SJSA1 (cell line): ENCODE data around the gene LRRC72. TPM values are rescaled to one million over a fixed set of nuclear protein-coding genes. Genes with fewer than 3 reads are reported as not detected.

Experiments used
- DNase-seq, 2 experiments: peaks; one replicate each; pipeline ENCODE4 v3.0.0-alpha.2; 2015 to 2020; ENCODE audit warnings: low spot score in 2 of 2, low read depth in 1 of 2
- H3K27ac ChIP-seq: fragments of 250-450 bp; sonication (Bioruptor Pico); 2 replicates; pipeline ENCODE4 v1.5.1; 2020; ENCODE audit warnings: mild to moderate bottlenecking, moderate library complexity
- H3K27me3 ChIP-seq: fragments of 250-450 bp; sonication (Bioruptor Pico); replicated peaks from 2 replicates; pipeline ENCODE4 v1.5.1; 2020; ENCODE audit warnings: mild to moderate bottlenecking, moderate library complexity
- H3K36me3 ChIP-seq: fragments of 250-450 bp; sonication (Bioruptor Pico); 2 replicates; pipeline ENCODE4 v1.5.1; 2020; ENCODE audit warnings: mild to moderate bottlenecking
- H3K4me1 ChIP-seq: fragments of 250-450 bp; sonication (Bioruptor Pico); replicated peaks from 2 replicates; pipeline ENCODE4 v1.6.1; 2021; ENCODE audit warnings: mild to moderate bottlenecking
- H3K4me3 ChIP-seq: fragments of 250-450 bp; sonication (Bioruptor Pico); 2 replicates; pipeline ENCODE4 v1.5.1; 2020; ENCODE audit warnings: mild to moderate bottlenecking
- H3K9me3 ChIP-seq: fragments of 250-450 bp; sonication (Bioruptor Pico); replicated peaks from 2 replicates; pipeline ENCODE4 v1.5.1; 2020; ENCODE audit warnings: mild to moderate bottlenecking
- total RNA-seq: library from RNA; depleted of rRNA; stranded (reverse); fragments of >200 nt; shearing (Covaris generic); gene quantifications from 2 replicates; pipeline ENCODE4 v1.2.3, GENCODE V29; 2014

LRRC72 gene
- total RNA-seq, 1 experiment from 2014 or later: not detected

DNA sequence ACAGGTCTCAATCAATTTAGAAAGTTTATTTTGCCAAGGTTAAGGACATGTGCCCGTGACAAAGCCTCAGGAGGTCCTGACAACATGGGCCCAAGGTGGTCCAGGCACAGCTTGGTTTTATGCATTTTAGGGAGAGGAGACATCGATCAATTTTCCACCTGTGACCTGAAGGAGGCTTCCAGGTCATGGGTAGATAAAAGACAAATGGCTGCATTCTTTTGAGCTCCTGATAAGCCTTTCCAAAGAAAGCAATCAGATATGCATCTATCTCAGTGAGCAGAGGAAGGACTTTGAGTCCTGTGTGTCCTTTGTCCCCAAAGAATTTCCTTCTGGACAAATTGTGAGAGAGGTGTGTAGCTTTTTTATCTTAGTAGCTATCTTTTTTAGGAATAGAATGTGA lies 15.8 kb downstream of the LRRC72 start:
- no peak overlapping the region for H3K27ac ChIP-seq
- H3K27me3 ChIP-seq: no peaks in the 10 kb centered on the region
- no peak overlapping the region for H3K4me3 ChIP-seq
- H3K9me3 ChIP-seq: no peaks in the 10 kb centered on the region; the same call in 1 of the 2 replicates
- no peaks in the 10 kb centered on the region for H3K36me3 ChIP-seq
- peaks cover 11% of the 10 kb centered on the region for H3K4me1 ChIP-seq
- DNase-seq: no peak

- no peaks in the 10 kb centered on the region for H3K9me3 ChIP-seq
- H3K27ac ChIP-seq: no peak overlapping the region
- no peaks in the 10 kb centered on the region for H3K36me3 ChIP-seq
- peaks cover 11% of the 10 kb centered on the region for H3K4me1 ChIP-seq
- no peak overlapping the region for H3K4me3 ChIP-seq
- H3K27me3 ChIP-seq: no peaks in the 10 kb centered on the region
- DNase-seq: peak in 1 of 2 experiments; percentile 16
Observed at GRCh38 chr7:16543456-16543855, 16.8 kb downstream of the LRRC72 start.

- H3K9me3 ChIP-seq: no peaks in the 10 kb centered on the region
- no peak overlapping the region for H3K27ac ChIP-seq
- no peaks in the 10 kb centered on the region for H3K27me3 ChIP-seq
- no peak overlapping the region for H3K4me3 ChIP-seq
- peaks cover 11% of the 10 kb centered on the region for H3K4me1 ChIP-seq
- H3K36me3 ChIP-seq: no peaks in the 10 kb centered on the region
- no peak for DNase-seq
Observed at GRCh38 chr7:16546921-16547505, 20.4 kb downstream of the LRRC72 start.

DNA sequence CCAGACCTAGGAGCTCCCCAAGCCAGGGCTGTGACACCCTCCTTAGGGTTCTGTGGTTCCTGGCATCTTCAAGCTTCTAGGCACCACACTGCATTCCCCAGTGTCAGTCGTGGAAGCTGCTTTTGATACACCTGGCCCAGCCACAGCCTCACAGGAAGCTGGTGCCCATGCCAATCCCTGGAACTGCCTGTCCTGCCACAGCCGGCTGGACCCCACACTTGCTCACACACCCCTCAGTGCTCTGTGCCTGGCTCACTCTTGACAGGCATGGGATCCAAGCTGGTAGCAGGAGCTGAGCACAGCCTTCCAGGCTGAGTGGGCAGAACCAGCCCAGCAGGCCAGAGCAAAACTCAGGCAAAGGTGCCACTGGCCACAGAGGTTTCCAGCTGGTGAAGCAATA lies 21.8 kb downstream of the LRRC72 start:
- no peak for DNase-seq
- no peaks in the 10 kb centered on the region for H3K36me3 ChIP-seq
- peaks cover 9% of the 10 kb centered on the region for H3K4me1 ChIP-seq
- no peak overlapping the region for H3K4me3 ChIP-seq
- H3K9me3 ChIP-seq: no peaks in the 10 kb centered on the region
- H3K27ac ChIP-seq: no peak overlapping the region
- H3K27me3 ChIP-seq: no peaks in the 10 kb centered on the region

GRCh38 chr7:16550671-16551070 lies 24.0 kb downstream of the LRRC72 start:
- Histone ChIP-seq H3K4me1 (no peaks in the 10 kb centered on the region), H3K4me3 (no peak overlapping the region), H3K36me3 (no peaks in the 10 kb centered on the region), H3K9me3 (no peaks in the 10 kb centered on the region), H3K27ac (no peak overlapping the region), H3K27me3 (no peaks in the 10 kb centered on the region)
- DNase-seq: no peak

GRCh38 chr7:16554518-16555236 lies 28.1 kb downstream of the LRRC72 start:
- H3K27ac ChIP-seq: no peak overlapping the region
- H3K27me3 ChIP-seq: no peaks in the 10 kb centered on the region
- H3K4me3 ChIP-seq: no peak overlapping the region
- no peaks in the 10 kb centered on the region for H3K4me1 ChIP-seq
- H3K36me3 ChIP-seq: no peaks in the 10 kb centered on the region
- DNase-seq: no peak
- H3K9me3 ChIP-seq: no peaks in the 10 kb centered on the region

GRCh38 chr7:16556359-16556758 lies 29.7 kb downstream of the LRRC72 start:
- Histone ChIP-seq H3K27me3 (no peaks in the 10 kb centered on the region), H3K4me3 (no peak overlapping the region), H3K4me1 (no peaks in the 10 kb centered on the region), H3K36me3 (no peaks in the 10 kb centered on the region), H3K27ac (no peak overlapping the region), H3K9me3 (no peaks in the 10 kb centered on the region)
- no peak for DNase-seq

- no peak for DNase-seq
- no peaks in the 10 kb centered on the region for H3K27me3 ChIP-seq
- no peak overlapping the region for H3K27ac ChIP-seq
- H3K4me1 ChIP-seq: no peaks in the 10 kb centered on the region; the same call in 1 of the 2 replicates
- no peak overlapping the region for H3K4me3 ChIP-seq
- no peaks in the 10 kb centered on the region for H3K9me3 ChIP-seq
- H3K36me3 ChIP-seq: no peaks in the 10 kb centered on the region
Observed at GRCh38 chr7:16558761-16559302, 32.2 kb downstream of the LRRC72 start.

DNA sequence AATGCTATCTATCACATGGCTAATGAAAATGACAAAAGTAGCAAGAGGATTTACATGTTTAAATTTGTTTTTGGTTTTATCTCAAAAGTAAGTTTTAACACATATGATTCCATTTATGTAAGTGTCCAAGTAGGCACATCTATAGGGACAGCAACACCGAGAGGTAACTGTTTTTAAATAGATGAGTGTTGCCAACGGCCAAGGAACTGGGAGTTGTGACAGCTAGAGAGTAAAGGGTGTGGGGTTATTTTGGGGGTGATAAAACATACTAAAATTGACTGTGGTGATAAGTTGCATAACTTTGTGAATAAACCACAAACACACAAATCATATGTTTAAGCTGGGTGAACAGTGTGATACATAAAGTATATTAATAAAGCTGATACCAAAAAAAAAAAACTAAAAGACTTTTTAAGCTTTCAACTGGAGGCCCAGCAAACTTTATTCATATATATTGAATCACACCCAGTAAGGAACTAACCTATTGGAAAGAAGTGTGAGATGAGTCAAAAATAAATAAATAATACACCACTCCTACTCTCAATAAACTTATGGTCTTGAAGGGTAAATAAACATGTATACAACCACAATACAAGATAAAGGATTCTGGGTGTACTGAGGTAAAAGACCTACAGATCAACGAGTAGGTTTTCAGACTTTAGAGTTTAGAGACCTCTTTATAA lies 33.0 kb downstream of the LRRC72 start:
- DNase-seq: no peak
- H3K36me3 ChIP-seq: no peaks in the 10 kb centered on the region

GRCh38 chr7:16561943-16562342 lies 35.3 kb downstream of the LRRC72 start:
- H3K27ac ChIP-seq: no peak overlapping the region
- H3K4me3 ChIP-seq: no peak overlapping the region
- no peaks in the 10 kb centered on the region for H3K27me3 ChIP-seq
- H3K9me3 ChIP-seq: no peaks in the 10 kb centered on the region
- no peak for DNase-seq
- no peaks in the 10 kb centered on the region; the same call in 1 of the 2 replicates for H3K4me1 ChIP-seq
- no peaks in the 10 kb centered on the region for H3K36me3 ChIP-seq

More for the DNA sequence above, 33.0 kb downstream of the LRRC72 start:
- no peaks in the 10 kb centered on the region for H3K27me3 ChIP-seq
- H3K9me3 ChIP-seq: no peaks in the 10 kb centered on the region
- no peak overlapping the region for H3K4me3 ChIP-seq
- H3K27ac ChIP-seq: no peak overlapping the region
- H3K4me1 ChIP-seq: no peaks in the 10 kb centered on the region; the same call in 1 of the 2 replicates

DNA sequence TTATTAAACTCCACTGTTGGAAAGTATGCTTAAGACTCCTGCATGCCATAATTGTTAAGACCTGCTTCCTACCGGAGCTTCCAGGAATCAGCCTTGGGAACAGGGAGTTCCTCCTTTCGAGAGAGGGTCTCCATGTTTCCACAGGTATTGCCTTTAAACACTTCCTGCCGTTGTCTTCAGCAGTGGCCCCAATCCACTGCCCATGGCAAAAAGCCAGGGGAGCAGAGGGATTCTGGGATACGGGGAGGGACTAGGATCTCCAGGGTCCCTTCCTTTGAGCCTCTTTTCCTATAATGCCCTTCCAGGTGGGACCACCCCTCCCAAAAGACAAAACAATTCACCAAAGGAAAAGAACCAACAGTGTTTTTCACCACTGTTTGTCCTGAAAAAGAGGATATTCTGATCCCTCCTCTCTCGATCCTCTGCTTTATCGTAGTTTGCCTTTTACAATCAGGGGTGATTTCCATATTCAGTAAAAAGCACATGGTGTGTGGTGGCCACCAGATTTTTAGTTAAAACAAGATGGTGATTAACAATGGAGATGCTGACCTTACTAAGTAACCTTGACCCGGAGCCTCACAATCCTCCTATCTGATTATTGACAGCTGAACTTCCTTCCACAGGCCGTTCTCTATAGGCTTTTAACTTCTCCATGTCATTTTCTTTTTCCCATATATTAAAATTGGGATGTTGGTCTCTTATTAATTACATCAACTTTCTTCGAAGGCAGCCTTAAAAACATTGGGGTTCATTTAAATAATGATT lies 36.0 kb downstream of the LRRC72 start:
- Histone ChIP-seq H3K4me1 (no peaks in the 10 kb centered on the region; the same call in 1 of the 2 replicates), H3K4me3 (no peak overlapping the region), H3K36me3 (no peaks in the 10 kb centered on the region), H3K27me3 (no peaks in the 10 kb centered on the region), H3K9me3 (no peaks in the 10 kb centered on the region), H3K27ac (no peak overlapping the region)
- no peak for DNase-seq

DNA sequence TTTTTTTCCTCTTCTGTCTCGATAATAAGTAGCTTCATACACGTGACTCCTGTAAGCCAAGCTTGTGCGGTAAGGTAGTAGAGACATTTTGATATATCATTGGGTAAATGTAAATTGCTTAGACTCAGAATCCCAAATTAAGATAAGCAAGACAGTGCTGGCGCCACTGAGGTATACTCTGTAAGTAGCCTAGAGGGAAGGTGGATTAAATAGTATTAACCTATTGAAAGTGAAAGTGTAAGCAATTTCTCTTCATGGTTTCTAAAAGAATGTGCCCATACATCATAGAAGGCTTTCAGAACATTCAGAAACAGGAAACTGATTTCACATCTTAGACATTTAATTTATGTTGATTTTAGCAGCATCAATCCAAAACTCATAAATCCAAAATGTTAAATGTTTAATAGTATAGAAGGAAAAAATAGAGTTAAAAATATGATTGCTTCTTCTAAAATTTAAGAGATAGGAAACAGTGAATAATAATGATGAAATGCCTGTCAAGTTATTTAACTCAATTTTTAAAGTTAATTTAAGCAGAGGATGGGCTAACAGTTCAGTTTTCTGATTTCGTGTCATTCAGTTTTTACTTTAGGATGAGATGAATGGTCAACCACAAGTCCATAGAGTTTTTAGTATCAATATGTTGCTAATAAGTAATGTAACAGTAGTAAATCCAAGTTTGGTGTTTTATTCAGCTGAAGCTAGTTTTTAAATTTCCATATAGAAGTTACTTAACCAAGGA lies 36.8 kb downstream of the LRRC72 start:
- H3K4me3 ChIP-seq: no peak overlapping the region
- no peak overlapping the region for H3K27ac ChIP-seq
- H3K4me1 ChIP-seq: no peaks in the 10 kb centered on the region; the same call in 1 of the 2 replicates
- H3K27me3 ChIP-seq: no peaks in the 10 kb centered on the region
- no peak for DNase-seq
- no peaks in the 10 kb centered on the region for H3K9me3 ChIP-seq
- no peaks in the 10 kb centered on the region for H3K36me3 ChIP-seq

GRCh38 chr7:16564023-16564380 lies 37.4 kb downstream of the LRRC72 start:
- no peak for DNase-seq
- no peak overlapping the region for H3K4me3 ChIP-seq
- no peaks in the 10 kb centered on the region for H3K36me3 ChIP-seq

More at GRCh38 chr7:16564023-16564380, 37.4 kb downstream of the LRRC72 start:
- H3K4me1 ChIP-seq: no peaks in the 10 kb centered on the region; the same call in 1 of the 2 replicates
- no peaks in the 10 kb centered on the region for H3K27me3 ChIP-seq
- H3K9me3 ChIP-seq: no peaks in the 10 kb centered on the region
- no peak overlapping the region for H3K27ac ChIP-seq
